Activated naive CD4-positive, alpha-beta T cell (primary cell): ENCODE data around the gene TEX11.

Experiments
- DNase-seq, 4 experiments: peaks; one replicate each; lab custom pipeline; 2025; lab: John Stamatoyannopoulos, UW

The TEX11 gene

DNA sequence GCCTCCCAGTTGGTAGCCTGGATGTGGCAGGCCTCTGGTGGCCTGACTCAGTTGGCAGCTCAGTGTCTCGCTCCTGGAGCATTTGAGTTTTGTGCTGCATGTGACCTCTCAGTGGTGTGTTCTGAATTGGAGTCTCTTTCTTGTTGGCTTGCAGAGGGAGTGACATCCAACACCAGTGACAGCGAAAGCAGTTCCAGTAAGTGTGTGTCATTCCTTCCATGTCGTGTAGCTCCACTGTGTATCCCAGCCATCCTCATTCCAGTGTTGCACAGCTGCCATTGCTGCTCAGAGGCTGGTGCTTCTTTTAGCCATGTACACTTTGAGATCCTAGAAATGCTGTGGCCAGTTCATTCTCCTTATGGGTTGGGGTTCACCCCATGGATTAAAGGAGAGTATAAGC, 411.5 kb downstream of the TEX11 start:
- no peak for DNase-seq

DNA sequence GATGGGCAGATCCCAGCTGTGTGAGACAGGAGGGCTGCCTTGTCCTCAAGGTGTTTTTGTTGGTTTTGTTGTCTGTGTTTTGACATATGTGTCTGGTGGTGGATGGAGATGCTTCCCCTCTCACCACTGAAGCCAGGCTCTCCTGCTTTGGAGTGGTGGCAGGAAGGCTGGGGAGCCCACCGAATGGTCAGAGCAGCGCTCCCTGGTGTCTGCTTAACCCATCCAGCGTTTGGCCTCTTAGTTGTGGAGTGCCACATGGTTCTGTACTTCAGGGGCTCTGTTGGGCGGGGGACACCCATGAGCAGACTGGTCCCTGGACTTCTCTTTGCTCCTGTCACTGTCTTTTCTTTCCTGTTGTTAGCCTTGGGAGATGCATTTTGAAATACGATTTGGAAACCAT, 412.0 kb downstream of the TEX11 start:
- no peak for DNase-seq

DNA sequence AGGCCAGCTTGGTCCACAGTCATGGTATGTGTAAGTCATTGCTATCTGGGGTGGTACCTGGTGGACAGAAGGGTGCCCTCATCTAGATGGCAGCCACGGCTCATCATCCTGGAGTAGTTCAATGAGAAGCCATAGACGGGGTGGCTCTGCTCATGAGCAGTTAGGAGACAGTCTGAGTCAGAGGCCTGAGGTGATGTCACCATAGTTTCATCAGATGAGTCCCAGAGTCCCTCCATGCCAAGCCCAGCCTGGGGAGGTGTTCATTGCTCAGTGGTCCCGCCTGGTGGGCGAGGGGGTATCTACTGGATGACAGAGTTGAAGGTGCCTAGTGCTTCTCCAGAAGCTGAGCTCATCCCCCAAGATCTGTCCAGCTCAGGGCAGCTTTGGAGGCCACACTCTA, 414.1 kb downstream of the TEX11 start:
- no peak for DNase-seq

DNA sequence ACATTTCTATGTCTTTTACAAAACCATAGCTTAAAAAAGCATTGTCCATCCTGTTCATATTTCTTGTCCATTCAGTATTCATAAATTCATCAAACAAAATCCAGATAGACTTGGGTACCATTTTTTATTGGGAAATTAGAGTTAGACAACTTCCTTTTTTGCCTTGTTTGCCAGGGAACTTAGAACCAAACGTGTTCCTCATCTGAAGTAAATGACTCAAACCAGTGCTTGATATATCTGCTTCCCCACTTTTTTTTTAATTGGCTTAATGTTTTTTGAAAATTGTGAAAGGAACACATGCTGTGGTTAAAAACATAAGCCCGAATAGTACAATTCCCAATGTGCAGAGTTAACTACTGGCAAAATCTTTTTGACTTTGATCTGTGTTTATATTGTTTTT, 419.7 kb downstream of the TEX11 start:
- no peak for DNase-seq

DNA sequence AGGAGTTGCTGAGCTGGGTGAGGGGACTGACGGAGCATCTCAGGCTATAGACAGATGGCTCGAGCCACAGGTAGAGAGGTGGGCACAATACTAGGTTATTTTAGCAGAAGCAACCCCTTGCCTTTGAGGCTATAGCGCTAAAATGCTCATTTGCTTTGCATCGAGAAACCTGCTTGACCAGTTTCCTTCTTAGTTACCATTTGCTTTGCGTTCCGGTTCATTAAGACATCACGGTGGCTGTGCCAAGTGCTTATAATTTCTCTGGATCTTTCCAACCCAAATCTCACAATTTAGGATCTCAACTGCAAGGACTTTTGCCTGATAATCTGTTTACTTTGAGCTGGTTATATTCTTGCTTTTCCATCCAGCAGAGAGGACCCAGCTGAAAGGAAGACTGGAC, 423.0 kb downstream of the TEX11 start:
- DNase-seq = no peak

DNA sequence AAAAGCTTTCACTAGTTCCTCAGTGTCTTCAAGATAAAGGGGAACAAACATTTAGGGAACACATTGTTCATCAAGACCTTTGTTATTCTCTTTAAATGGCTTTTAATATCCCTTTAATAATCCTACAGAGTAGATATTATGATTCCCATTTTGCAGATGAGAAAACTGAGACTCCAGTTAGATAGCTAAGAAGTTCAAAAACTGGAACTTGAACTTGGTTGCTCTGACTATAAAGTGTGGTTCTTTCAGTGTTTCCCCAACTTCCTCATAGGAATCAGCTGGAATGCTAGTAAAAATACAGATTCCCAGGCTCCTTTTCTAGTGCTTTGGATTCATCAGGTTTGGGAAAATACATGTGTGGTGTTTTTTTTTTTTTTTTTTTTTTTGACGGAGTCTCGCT, 426.2 kb downstream of the TEX11 start:
- no peak for DNase-seq

DNA sequence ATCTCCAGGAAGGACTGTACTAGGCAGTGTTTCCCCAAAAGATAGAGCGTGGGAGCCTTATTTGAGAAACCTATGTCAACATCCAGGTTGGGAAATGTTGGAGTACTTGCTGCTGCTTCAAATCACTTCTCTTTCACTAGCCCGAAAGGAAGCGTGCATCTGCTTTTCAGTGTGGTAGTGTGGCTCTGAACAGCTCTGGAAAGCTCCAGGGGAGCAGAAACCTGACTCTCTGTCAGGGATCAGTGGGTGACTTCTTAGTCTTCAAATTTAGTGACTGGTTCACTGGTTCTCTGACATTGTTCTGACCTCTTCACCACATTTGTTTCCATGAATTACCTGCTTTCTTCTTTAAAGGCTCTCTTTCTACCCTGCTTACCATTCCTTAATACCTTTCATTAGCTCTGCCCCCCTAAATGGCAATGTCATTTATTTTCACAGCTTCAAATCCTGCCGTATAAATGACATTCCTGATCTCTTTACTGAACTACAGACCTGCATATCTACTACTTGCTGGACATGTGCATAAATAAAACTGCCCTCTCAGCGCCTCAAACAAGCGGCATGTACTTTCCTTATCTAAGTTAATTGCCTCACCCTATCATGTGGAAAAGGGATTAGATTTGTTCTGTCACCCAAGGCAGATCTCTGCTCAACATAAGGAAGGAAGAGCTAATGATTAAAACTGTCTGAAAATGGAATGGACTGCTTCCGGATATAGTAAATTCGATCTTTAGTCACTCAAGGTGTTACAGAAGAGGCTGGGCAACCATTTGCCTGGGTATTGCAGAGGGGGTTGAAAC, 426.8 kb downstream of the TEX11 start:
- no peak for DNase-seq

DNA sequence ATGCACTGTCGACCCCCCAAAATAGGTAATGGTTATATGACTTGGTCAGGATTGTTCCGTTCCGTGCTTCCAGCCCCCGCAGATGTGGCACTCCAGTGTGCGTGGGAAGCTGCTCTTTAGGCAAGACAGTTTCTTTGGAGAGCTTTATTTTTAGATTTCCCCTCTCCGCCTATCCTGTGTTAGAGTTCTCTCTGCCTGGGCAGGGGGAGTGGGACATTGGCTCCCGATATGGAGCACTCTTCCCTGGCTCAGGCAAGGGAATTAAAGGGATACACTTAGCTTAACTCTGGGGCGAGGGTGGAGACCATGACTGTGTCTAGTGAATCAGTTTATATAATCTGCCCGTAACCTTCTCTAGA, 427.9 kb downstream of the TEX11 start:
- no peak for DNase-seq

DNA sequence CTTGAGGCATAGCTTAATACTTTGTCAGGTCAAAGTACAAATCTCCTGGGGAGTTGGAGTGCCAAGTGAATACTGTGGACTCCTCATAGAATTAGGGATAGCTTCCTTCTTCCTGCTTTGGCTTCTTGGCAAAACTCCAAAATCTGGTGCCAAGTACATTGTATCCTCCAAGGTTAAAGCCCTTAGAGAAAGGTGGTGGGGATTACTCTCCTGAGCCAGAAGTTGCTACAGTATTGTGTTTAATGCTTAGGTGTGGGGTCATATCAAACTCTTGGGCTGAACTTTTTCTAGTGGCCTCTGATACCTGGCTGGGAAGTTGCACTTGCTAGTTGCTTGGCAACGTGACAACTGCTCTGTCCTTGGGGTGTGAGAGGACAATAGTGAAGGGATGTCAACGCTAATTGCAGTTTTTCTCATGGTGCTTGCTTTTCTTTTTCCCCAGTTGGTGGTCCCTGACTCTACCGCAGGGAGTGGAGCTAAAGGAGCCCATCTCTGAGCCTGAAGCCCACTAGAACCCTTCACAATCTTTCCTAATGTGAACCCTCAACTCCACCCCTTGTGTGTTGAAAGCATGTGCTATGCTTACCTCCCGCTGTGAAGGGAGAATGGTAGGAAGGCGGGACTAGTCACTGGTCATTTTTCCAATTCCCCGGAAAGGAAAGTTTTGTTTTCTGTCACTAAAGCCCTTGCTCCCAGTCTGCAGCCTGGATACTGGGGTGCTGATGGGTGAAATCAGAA, 428.4 kb downstream of the TEX11 start:
- DNase-seq = no peak

DNA sequence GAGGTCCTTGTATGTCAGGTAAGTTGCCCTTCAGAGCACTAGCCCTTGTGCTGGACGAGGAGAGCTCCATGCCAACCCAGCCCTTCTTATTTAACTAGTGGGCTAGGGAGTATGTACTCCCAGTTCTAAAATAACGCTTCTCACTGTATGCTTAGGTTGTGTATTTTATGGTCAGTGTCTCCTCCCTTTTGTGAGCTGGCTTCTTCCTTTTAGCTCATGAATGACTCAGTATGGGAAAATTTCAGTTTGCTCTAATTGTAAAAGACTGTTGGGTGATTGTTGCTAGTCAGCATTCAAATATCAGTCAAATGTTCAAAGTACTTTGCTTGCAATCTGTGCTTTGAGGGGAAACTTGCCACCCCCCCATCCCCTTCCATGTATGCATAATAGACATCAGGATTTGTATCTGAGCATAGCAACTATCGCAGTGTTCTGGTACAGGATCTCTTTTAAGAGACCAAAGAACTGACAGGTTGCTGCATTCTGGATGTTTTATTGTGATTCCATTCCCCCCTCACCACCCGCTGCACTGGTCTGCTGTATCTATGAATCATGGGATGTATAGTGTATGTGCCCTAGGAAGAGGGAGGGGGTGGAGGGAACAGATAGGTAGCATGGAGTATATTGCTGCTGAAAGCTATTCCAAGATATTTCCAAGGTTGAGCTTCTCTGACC, 429.1 kb downstream of the TEX11 start:
- DNase-seq = no peak
